Endothelial cell of umbilical vein (primary cell): ENCODE data around the gene MYCT1.
A peak's percentile ranks its signal among the peaks of the same experiment; 100 is the strongest.

Source experiments
- EZH2 ChIP-seq: IDR thresholded peaks from 2 replicates; pipeline ENCODE4 v1.6.1; 2012; ENCODE audit warnings: borderline replicate concordance, low read depth, mild to moderate bottlenecking, moderate library complexity, low read length, inconsistent platforms; ENCODE audit not compliant: severe bottlenecking
- POLR2A ChIP-seq: IDR thresholded peaks from 2 replicates; pipeline ENCODE4 v1.6.1; 2012; ENCODE audit warnings: low read depth, mild to moderate bottlenecking, control low read depth, low read length
- TF ChIP-seq, protein P1 (sequence below), 2 donors: IDR thresholded peaks; 1 replicate in 1 of 2; 2 replicates in 1 of 2; pipeline ENCODE4 v1.5.1; 2011; ENCODE audit warnings: low read length in 2 of 2, mild to moderate bottlenecking in 2 of 2, moderate library complexity in 2 of 2, control low read depth in 1 of 2, inconsistent platforms in 1 of 2, low read depth in 1 of 2; ENCODE audit not compliant: insufficient read depth in 1 of 2; ENCODE audit errors: extremely low read depth in 1 of 2

DNA sequence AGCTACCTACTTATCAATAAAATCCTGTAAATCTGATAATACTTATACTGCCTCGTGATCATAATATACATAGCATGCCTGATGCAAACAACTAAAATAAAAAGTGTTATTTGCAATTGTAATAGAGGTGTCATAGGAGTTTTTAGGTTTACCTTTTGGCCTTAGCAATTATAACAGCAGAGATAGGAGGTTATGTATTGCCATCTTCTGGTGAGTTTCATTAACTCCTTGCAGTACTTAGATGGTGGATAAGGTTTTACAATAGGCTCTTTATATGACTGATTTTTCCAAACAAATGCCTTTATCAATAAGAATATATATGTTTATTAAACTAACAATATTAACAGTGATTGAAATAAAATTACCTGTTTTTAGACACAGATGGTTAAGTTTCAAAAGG, 27.8 kb upstream of the MYCT1 start:
- no peak for TF ChIP-seq POLR2A
- TF ChIP-seq EZH2: no peak
- TF ChIP-seq, protein P1, sequence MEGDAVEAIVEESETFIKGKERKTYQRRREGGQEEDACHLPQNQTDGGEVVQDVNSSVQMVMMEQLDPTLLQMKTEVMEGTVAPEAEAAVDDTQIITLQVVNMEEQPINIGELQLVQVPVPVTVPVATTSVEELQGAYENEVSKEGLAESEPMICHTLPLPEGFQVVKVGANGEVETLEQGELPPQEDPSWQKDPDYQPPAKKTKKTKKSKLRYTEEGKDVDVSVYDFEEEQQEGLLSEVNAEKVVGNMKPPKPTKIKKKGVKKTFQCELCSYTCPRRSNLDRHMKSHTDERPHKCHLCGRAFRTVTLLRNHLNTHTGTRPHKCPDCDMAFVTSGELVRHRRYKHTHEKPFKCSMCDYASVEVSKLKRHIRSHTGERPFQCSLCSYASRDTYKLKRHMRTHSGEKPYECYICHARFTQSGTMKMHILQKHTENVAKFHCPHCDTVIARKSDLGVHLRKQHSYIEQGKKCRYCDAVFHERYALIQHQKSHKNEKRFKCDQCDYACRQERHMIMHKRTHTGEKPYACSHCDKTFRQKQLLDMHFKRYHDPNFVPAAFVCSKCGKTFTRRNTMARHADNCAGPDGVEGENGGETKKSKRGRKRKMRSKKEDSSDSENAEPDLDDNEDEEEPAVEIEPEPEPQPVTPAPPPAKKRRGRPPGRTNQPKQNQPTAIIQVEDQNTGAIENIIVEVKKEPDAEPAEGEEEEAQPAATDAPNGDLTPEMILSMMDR (IDR thresholded peaks at IDR 0.05; ENCODE audit: extremely low read depth in 1 of 2, insufficient read depth in 1 of 2, low read depth in 1 of 2, low read length in 2 of 2): peak; percentile 8 to 22
